H1 (cell line): ENCODE data around the gene WDR90.

Source experiments
- ATF3 ChIP-seq: IDR thresholded peaks from 2 replicates; pipeline ENCODE4 v1.6.1; 2011; ENCODE audit warnings: low read depth, mild to moderate bottlenecking, low read length; ENCODE audit not compliant: insufficient read depth
- SP4 ChIP-seq: IDR thresholded peaks from 2 replicates; pipeline ENCODE4 v1.6.1; 2012; ENCODE audit warnings: low read length, inconsistent platforms
- ZNF274 ChIP-seq: IDR thresholded peaks from 2 replicates; pipeline ENCODE4 v1.7.0; 2012; ENCODE audit warnings: low read length, borderline replicate concordance; ENCODE audit errors: extremely low read depth

GRCh38 chr16:666572-666971, 17.4 kb downstream of the WDR90 start:
- TF ChIP-seq SP4, result no peak
- no peak for TF ChIP-seq ZNF274
- TF ChIP-seq ATF3, result no peak
